Measurements from ENCODE around the gene NPHP4.

The NPHP4 gene

GRCh38 chr1:5831600-5832335 is 160.5 kb downstream of the NPHP4 start:
- TF ChIP-seq BACH2 (CRISPR knock-in tag; IDR thresholded peaks at IDR 0.05; ENCODE audit: borderline replicate concordance) = no peak
- TF ChIP-seq, protein P1, sequence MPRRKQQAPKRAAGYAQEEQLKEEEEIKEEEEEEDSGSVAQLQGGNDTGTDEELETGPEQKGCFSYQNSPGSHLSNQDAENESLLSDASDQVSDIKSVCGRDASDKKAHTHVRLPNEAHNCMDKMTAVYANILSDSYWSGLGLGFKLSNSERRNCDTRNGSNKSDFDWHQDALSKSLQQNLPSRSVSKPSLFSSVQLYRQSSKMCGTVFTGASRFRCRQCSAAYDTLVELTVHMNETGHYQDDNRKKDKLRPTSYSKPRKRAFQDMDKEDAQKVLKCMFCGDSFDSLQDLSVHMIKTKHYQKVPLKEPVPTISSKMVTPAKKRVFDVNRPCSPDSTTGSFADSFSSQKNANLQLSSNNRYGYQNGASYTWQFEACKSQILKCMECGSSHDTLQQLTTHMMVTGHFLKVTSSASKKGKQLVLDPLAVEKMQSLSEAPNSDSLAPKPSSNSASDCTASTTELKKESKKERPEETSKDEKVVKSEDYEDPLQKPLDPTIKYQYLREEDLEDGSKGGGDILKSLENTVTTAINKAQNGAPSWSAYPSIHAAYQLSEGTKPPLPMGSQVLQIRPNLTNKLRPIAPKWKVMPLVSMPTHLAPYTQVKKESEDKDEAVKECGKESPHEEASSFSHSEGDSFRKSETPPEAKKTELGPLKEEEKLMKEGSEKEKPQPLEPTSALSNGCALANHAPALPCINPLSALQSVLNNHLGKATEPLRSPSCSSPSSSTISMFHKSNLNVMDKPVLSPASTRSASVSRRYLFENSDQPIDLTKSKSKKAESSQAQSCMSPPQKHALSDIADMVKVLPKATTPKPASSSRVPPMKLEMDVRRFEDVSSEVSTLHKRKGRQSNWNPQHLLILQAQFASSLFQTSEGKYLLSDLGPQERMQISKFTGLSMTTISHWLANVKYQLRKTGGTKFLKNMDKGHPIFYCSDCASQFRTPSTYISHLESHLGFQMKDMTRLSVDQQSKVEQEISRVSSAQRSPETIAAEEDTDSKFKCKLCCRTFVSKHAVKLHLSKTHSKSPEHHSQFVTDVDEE (CRISPR knock-in tag; IDR thresholded peaks at IDR 0.05) = no peak
- TF ChIP-seq, protein P2, sequence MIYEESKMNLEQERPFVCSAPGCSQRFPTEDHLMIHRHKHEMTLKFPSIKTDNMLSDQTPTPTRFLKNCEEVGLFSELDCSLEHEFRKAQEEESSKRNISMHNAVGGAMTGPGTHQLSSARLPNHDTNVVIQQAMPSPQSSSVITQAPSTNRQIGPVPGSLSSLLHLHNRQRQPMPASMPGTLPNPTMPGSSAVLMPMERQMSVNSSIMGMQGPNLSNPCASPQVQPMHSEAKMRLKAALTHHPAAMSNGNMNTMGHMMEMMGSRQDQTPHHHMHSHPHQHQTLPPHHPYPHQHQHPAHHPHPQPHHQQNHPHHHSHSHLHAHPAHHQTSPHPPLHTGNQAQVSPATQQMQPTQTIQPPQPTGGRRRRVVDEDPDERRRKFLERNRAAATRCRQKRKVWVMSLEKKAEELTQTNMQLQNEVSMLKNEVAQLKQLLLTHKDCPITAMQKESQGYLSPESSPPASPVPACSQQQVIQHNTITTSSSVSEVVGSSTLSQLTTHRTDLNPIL (CRISPR knock-in tag; IDR thresholded peaks at IDR 0.05; ENCODE audit: low read depth) = no peak
- TF ChIP-seq RARB (CRISPR knock-in tag; IDR thresholded peaks at IDR 0.05) = no peak
- TF ChIP-seq ZNF8 (CRISPR knock-in tag; IDR thresholded peaks at IDR 0.05) = no peak
- TF ChIP-seq ZFP30 (CRISPR knock-in tag; IDR thresholded peaks at IDR 0.05) = no peak
- TF ChIP-seq PPARA (CRISPR knock-in tag; IDR thresholded peaks at IDR 0.05; ENCODE audit: borderline replicate concordance) = no peak
- no peak for TF ChIP-seq ARNTL (CRISPR knock-in tag; IDR thresholded peaks at IDR 0.05; ENCODE audit: borderline replicate concordance, low read depth)
- no peak for TF ChIP-seq ESRRG (CRISPR knock-in tag; IDR thresholded peaks at IDR 0.05)
- no peak for TF ChIP-seq ZFP3 (CRISPR knock-in tag; IDR thresholded peaks at IDR 0.05)
- TF ChIP-seq CSDC2 (CRISPR knock-in tag; IDR thresholded peaks at IDR 0.05) = no peak
- no peak for TF ChIP-seq TCF4 (CRISPR knock-in tag; IDR thresholded peaks at IDR 0.05; ENCODE audit: borderline replicate concordance)
- no peak for TF ChIP-seq OSR1 (CRISPR knock-in tag; IDR thresholded peaks at IDR 0.05)
- ATAC-seq = no peak

DNA sequence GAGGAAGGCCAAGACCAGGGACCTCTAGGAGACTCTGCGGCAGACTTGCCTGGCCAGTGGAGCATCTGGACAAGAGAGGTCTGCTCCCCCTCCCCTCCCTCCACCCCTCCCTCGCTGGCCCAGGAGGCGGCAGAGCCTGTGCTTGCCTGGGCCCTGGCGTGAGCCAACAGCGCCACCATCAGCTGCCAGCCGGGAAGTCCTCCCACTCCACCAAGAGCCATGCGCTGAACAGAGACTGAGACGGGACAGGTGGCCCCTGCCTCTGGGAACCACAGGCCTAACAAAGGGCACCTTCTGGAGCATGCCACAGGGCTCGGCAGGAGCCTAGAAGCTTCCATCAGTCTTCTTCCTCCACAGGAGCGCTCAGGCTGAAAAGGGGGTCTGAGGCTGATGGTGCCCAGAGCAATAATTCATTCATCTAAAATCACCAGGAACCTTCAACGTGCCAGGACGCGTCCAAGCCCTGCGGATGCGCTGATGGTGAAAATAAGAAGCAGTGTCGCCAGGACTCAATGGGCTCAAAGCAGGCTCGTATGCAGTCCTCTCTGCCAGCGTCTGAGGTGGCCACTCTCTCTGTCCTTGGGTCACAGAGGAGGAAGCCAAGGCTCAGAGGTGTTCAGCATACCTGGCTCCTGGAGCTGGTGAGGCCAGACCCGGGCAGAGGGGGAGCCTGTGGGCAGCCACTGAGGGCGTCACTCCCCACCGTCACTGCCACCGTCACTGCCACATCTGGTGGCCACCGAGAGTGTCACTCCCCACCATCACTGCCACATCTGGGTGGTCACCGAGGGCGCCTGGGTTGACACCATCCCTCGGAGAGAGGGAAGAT is 161.2 kb downstream of the NPHP4 start:
- ATAC-seq = no peak
- TF ChIP-seq PATZ1 (CRISPR knock-in tag; IDR thresholded peaks at IDR 0.05; ENCODE audit: borderline replicate concordance) = no peak
- no peak for TF ChIP-seq RARB (CRISPR knock-in tag; IDR thresholded peaks at IDR 0.05)
- TF ChIP-seq TCF4 (CRISPR knock-in tag; IDR thresholded peaks at IDR 0.05; ENCODE audit: borderline replicate concordance) = no peak
- no peak for TF ChIP-seq ESRRG (CRISPR knock-in tag; IDR thresholded peaks at IDR 0.05)
- TF ChIP-seq BACH2 (CRISPR knock-in tag; IDR thresholded peaks at IDR 0.05; ENCODE audit: borderline replicate concordance) = no peak
- TF ChIP-seq, protein P1 (CRISPR knock-in tag; IDR thresholded peaks at IDR 0.05) = no peak
- no peak for TF ChIP-seq CSDC2 (CRISPR knock-in tag; IDR thresholded peaks at IDR 0.05)
- TF ChIP-seq TOX (CRISPR knock-in tag; IDR thresholded peaks at IDR 0.05; ENCODE audit: borderline replicate concordance) = no peak
- no peak for TF ChIP-seq ISL1 (CRISPR knock-in tag; IDR thresholded peaks at IDR 0.05)
- TF ChIP-seq ZNF70 (CRISPR knock-in tag; IDR thresholded peaks at IDR 0.05) = no peak
- TF ChIP-seq ARNTL (CRISPR knock-in tag; IDR thresholded peaks at IDR 0.05; ENCODE audit: borderline replicate concordance, low read depth) = no peak
- TF ChIP-seq ZC3H10 (CRISPR knock-in tag; IDR thresholded peaks at IDR 0.05) = no peak
- no peak for TF ChIP-seq OSR1 (CRISPR knock-in tag; IDR thresholded peaks at IDR 0.05)
- TF ChIP-seq ZFP3 (CRISPR knock-in tag; IDR thresholded peaks at IDR 0.05) = no peak
- no peak for TF ChIP-seq ZNF565 (CRISPR knock-in tag; conservative IDR thresholded peaks at IDR 0.05; ENCODE audit: low read depth)
- no peak for TF ChIP-seq ZFP30 (CRISPR knock-in tag; IDR thresholded peaks at IDR 0.05)
- TF ChIP-seq GLIS3 (CRISPR knock-in tag; IDR thresholded peaks at IDR 0.05) = no peak
- TF ChIP-seq SNAI2 (CRISPR knock-in tag; IDR thresholded peaks at IDR 0.05) = no peak
- TF ChIP-seq ZNF8 (CRISPR knock-in tag; IDR thresholded peaks at IDR 0.05) = no peak
- TF ChIP-seq PPARA (CRISPR knock-in tag; IDR thresholded peaks at IDR 0.05; ENCODE audit: borderline replicate concordance) = no peak
